Amygdala (tissue), 56 donors: ENCODE results near the gene WDFY1.

Experiments
- DNase-seq, 56 donors: peaks; one replicate each; lab custom pipeline; 2025; lab: John Stamatoyannopoulos, UW

Gene WDFY1

DNA sequence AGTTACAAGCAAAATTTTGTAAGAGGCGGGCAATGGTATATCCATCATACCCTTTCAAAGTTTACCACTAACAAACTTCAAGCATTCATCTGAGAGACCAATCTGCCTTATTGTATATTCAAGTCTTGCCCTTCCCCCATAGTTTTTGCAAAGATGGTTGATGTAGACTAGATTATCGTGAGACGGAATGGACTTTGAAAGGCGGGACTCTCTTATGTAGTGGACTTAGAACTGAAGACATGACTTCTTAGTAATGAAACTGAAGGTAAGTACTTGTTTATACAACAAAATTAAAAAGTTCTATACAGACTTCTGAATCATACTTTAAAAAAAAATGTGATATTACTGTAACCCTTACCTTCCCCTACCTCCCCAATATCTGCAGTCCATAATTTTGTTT is 118.1 kb downstream of the WDFY1 start:
- no peak for DNase-seq
